ENCODE data around the gene METAP1D.

DNA sequence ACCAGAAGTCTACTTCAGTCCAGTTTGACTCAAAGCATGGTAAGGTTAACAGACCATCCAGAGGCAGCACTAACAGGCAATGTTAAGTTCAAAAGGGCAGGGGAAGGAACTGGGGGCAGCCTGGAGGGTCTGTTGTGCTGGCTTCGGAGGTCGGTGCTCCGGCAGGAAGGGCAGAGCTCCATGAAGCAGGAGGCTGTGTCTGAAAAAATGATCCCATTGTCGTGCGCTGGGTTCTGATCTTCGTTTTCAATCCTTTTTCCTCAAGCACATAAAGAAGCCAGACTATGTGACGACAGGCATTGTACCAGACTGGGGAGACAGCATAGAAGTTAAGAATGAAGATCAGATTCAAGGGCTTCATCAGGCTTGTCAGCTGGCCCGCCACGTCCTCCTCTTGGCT lies 63.7 kb downstream of the METAP1D start:
- TF ChIP-seq CTCF (IDR thresholded peaks at IDR 0.05) (no peak), POLR2A (IDR thresholded peaks at IDR 0.05) (no peak), EP300 (IDR thresholded peaks at IDR 0.05) (no peak)
